SK-N-SH (cell line): ENCODE results near the gene TPMT. TPM values are rescaled to one million over a fixed set of nuclear protein-coding genes. Genes with fewer than 3 reads are reported as not detected.

Experiments used
- CTCF ChIA-PET: fragments of 300-600, 350-600 bp; formaldehyde crosslinking; extraction: SDS; loops from one replicate; lab custom pipeline; 2021; lab: Yijun Ruan, JAX
- POLR2A ChIA-PET: fragments of 350-600 bp; sonication (Branson Sonifier 250); formaldehyde crosslinking; extraction: SDS; loops from one replicate; lab custom pipeline; 2020; ENCODE audit warnings: antibody characterized with exemption, inconsistent platforms; lab: Yijun Ruan, JAX
- DNase-seq: peaks from one replicate; pipeline ENCODE4 v3.0.0; 2012
- H2AFZ ChIP-seq: fragments of 200-600 bp; sonication (generic); 2 replicates; pipeline ENCODE4 v1.8.1; 2016; ENCODE audit warnings: antibody characterized with exemption, mild to moderate bottlenecking, low read depth
- H3F3A ChIP-seq: fragments of 200-600 bp; sonication (generic); replicated peaks from 2 replicates; pipeline ENCODE3; 2016; ENCODE audit warnings: antibody characterized with exemption, mild to moderate bottlenecking; ENCODE audit not compliant: insufficient read depth
- H3K27ac ChIP-seq, 2 experiments: fragments of 200-500 bp in 1 of 2; fragments of 200-600 bp in 1 of 2; sonication (Bioruptor generic) in 1 of 2; sonication (generic), shearing (Covaris generic) in 1 of 2; 2 replicates each; pipeline versions ENCODE4 v1.5.1 to v1.6.1; 2014 to 2016; ENCODE audit warnings: low read depth in 2 of 2, inconsistent platforms in 1 of 2, low read length in 1 of 2, mild to moderate bottlenecking in 1 of 2, mixed read lengths in 1 of 2
- H3K27me3 ChIP-seq: fragments of 200-600 bp; sonication (generic), shearing (Covaris generic); 2 replicates; pipeline ENCODE4 v1.6.1; 2016; ENCODE audit warnings: mixed run types; ENCODE audit not compliant: insufficient read depth
- H3K36me3 ChIP-seq, 2 experiments: fragments of 200-500 bp in 1 of 2; fragments of 200-600 bp in 1 of 2; sonication (Bioruptor generic) in 1 of 2; sonication (generic) in 1 of 2; replicated peaks in 1 of 2; 2 replicates each; pipeline versions ENCODE3 to v1.5.1; 2014 to 2016; ENCODE audit warnings: low read length in 1 of 2, mild to moderate bottlenecking in 1 of 2; ENCODE audit not compliant: insufficient read depth in 2 of 2, control insufficient read depth in 1 of 2
- H3K4me1 ChIP-seq, 2 experiments: fragments of 200-500 bp in 1 of 2; fragments of 200-600 bp in 1 of 2; sonication (Bioruptor generic) in 1 of 2; sonication (generic), shearing (Covaris generic) in 1 of 2; 2 replicates each; pipeline versions ENCODE4 v1.5.1 to v1.6.1; 2014 to 2016; ENCODE audit warnings: low read depth in 1 of 2, low read length in 1 of 2, mixed run types in 1 of 2; ENCODE audit not compliant: insufficient read depth in 2 of 2, control insufficient read depth in 1 of 2
- H3K4me2 ChIP-seq: fragments of 200-600 bp; sonication (generic), shearing (Covaris generic); 2 replicates; pipeline ENCODE4 v1.6.1; 2017; ENCODE audit warnings: mixed run types
- H3K4me3 ChIP-seq, 2 experiments: fragments of 200-500 bp in 1 of 2; fragments of 200-600 bp in 1 of 2; sonication (Bioruptor generic) in 1 of 2; sonication (generic), shearing (Covaris generic) in 1 of 2; 2 replicates each; pipeline versions ENCODE4 v1.5.1 to v1.8.1; 2014 to 2016; ENCODE audit warnings: low read depth in 2 of 2, inconsistent platforms in 1 of 2, low read length in 1 of 2, mild to moderate bottlenecking in 1 of 2, mixed read lengths in 1 of 2, moderate library complexity in 1 of 2
- H3K79me2 ChIP-seq: fragments of 200-600 bp; sonication (generic); 2 replicates; pipeline ENCODE4 v1.8.1; 2017; ENCODE audit warnings: mild to moderate bottlenecking; ENCODE audit not compliant: insufficient read depth
- H3K9ac ChIP-seq: fragments of 200-600 bp; sonication (generic); 2 replicates; pipeline ENCODE4 v1.6.1; 2017; ENCODE audit warnings: mixed run types
- H3K9me2 ChIP-seq: fragments of 200-600 bp; sonication (generic); 2 replicates; pipeline ENCODE4 v1.6.1; 2017; ENCODE audit warnings: mixed run types
- H3K9me3 ChIP-seq: fragments of 200-600 bp; sonication (generic); 2 replicates; pipeline ENCODE4 v1.6.1; 2017; ENCODE audit warnings: mixed run types, mild to moderate bottlenecking, moderate library complexity
- H4K20me1 ChIP-seq: fragments of 200-600 bp; sonication (generic); 2 replicates; pipeline ENCODE4 v1.6.1; 2017; ENCODE audit warnings: mild to moderate bottlenecking, mixed run types; ENCODE audit not compliant: insufficient read depth
- ELF1 ChIP-seq: IDR thresholded peaks from 2 replicates; pipeline ENCODE4 v1.4.0; 2012
- EZH2phosphoT487 ChIP-seq: fragments of 200-600 bp; sonication (generic); IDR thresholded peaks from 2 replicates; pipeline ENCODE4 v1.6.1; 2017; ENCODE audit warnings: low read depth, mixed run types, mild to moderate bottlenecking, antibody characterized with exemption, moderate library complexity, borderline replicate concordance
- FOSL2 ChIP-seq: IDR thresholded peaks from 2 replicates; pipeline ENCODE4 v1.4.0; 2012; ENCODE audit warnings: low read depth, mild to moderate bottlenecking, moderate library complexity, borderline replicate concordance
- FOXM1 ChIP-seq: IDR thresholded peaks from 2 replicates; pipeline ENCODE4 v1.4.0; 2012; ENCODE audit warnings: low read depth, mild to moderate bottlenecking
- JUND ChIP-seq: IDR thresholded peaks from 2 replicates; pipeline ENCODE4 v1.4.0; 2012
- MAX ChIP-seq: IDR thresholded peaks from 2 replicates; pipeline ENCODE4 v1.4.0; 2012; ENCODE audit warnings: low read depth
- MEF2A ChIP-seq: IDR thresholded peaks from 2 replicates; pipeline ENCODE4 v1.4.0; 2012; ENCODE audit warnings: low read depth, borderline replicate concordance
- MXI1 ChIP-seq: IDR thresholded peaks from 2 replicates; pipeline ENCODE4 v1.6.1; 2012; ENCODE audit warnings: mild to moderate bottlenecking, low read depth, low read length, improper control_type of control experiment
- POLR2AphosphoS5 ChIP-seq: IDR thresholded peaks from 2 replicates; pipeline ENCODE4 v1.6.1; 2012; ENCODE audit warnings: low read depth, low read length
- RAD21 ChIP-seq: IDR thresholded peaks from 2 replicates; pipeline ENCODE4 v1.6.1; 2012; ENCODE audit warnings: mild to moderate bottlenecking, low read length
- RCOR1 ChIP-seq: fragments of 150-350 bp; IDR thresholded peaks from 2 replicates; pipeline ENCODE4 v1.6.1; 2017; ENCODE audit warnings: antibody characterized with exemption, low read length
- RFX5 ChIP-seq: IDR thresholded peaks from 2 replicates; pipeline ENCODE4 v1.6.1; 2012; ENCODE audit warnings: mild to moderate bottlenecking, improper control_type of control experiment, low read length
- RXRA ChIP-seq: IDR thresholded peaks from 2 replicates; pipeline ENCODE4 v1.4.0; 2012; ENCODE audit warnings: low read depth, mild to moderate bottlenecking, borderline replicate concordance
- SIN3A ChIP-seq: IDR thresholded peaks from 2 replicates; pipeline ENCODE4 v1.6.1; 2012; ENCODE audit warnings: low read depth, mild to moderate bottlenecking, low read length, moderate library complexity, borderline replicate concordance
- SMC3 ChIP-seq: IDR thresholded peaks from 2 replicates; pipeline ENCODE4 v1.6.1; 2012; ENCODE audit warnings: low read depth, low read length, improper control_type of control experiment
- TCF12 ChIP-seq: IDR thresholded peaks from 2 replicates; pipeline ENCODE4 v1.4.0; 2012
- TEAD4 ChIP-seq: IDR thresholded peaks from 2 replicates; pipeline ENCODE4 v1.4.0; 2012; ENCODE audit warnings: mild to moderate bottlenecking, borderline replicate concordance; ENCODE audit not compliant: insufficient read depth
- USF1 ChIP-seq: IDR thresholded peaks from 2 replicates; pipeline ENCODE4 v1.4.0; 2012; ENCODE audit warnings: low read depth, borderline replicate concordance
- USF2 ChIP-seq: fragments of 150-350 bp; IDR thresholded peaks from 2 replicates; pipeline ENCODE4 v1.6.1; 2017; ENCODE audit warnings: antibody characterized with exemption, low read length, low read depth, borderline replicate concordance
- YY1 ChIP-seq: IDR thresholded peaks from 2 replicates; pipeline ENCODE4 v1.4.0; 2012; ENCODE audit warnings: low read depth, mild to moderate bottlenecking
- ZBTB33 ChIP-seq: IDR thresholded peaks from 2 replicates; pipeline ENCODE4 v1.4.0; 2012; ENCODE audit warnings: low read depth, borderline replicate concordance
- WGBS: methylation state at CpG from one replicate; pipeline ENCODE4 v1.1.6; 2017; ENCODE audit warnings: low lambda C conversion rate; 5-methylcytosine and 5-hydroxymethylcytosine counted together
- polyA plus RNA-seq, 3 experiments: library from polyadenylated mRNA; depleted of rRNA; stranded (reverse); fragments of >200 nt; gene quantifications; 2 replicates each; pipeline ENCODE4 v1.2.3, GENCODE V29; 2012

Gene TPMT
- polyA plus RNA-seq, 1 of the 3 experiments (the other 2 are of a cell fraction), result 8.1 TPM

GRCh38 chr6:18118330-18118729 lies 36.5 kb downstream of the TPMT start:
- Histone ChIP-seq H3K27me3 (no peaks in the 10 kb centered on the region), H3F3A (no peaks in the 10 kb centered on the region), H3K27ac (no peak overlapping the region), H3K4me1 (peaks cover 0 to 5% of the 10 kb centered on the region in 2 experiments; a peak in 1 of 4 replicates), H3K4me2 (no peak overlapping the region), H3K9ac (no peak overlapping the region), H2AFZ (no peak overlapping the region), H3K9me3 (no peaks in the 10 kb centered on the region), H3K36me3 (no peaks in the 10 kb centered on the region), H4K20me1 (no peaks in the 10 kb centered on the region), H3K4me3 (no peak overlapping the region), H3K79me2 (no peaks in the 10 kb centered on the region), H3K9me2 (no peaks in the 10 kb centered on the region)
- TF ChIP-seq RXRA (no peak), RCOR1 (no peak), RAD21 (no peak), MXI1 (no peak), POLR2AphosphoS5 (no peak), ZBTB33 (no peak)
- POLR2A ChIA-PET, result no interaction called here
- CTCF ChIA-PET, result no interaction called here
- no peak for DNase-seq
- 76% methylated on average over 3 of the region's 3 CpGs for WGBS

- Histone ChIP-seq H3F3A (no peaks in the 10 kb centered on the region), H3K36me3 (no peaks in the 10 kb centered on the region), H3K27me3 (no peaks in the 10 kb centered on the region), H3K9me3 (no peaks in the 10 kb centered on the region), H2AFZ (no peak overlapping the region), H3K4me3 (no peak overlapping the region), H3K4me1 (peaks cover 0 to under 1% of the 10 kb centered on the region in 2 experiments; a peak in 1 of 4 replicates), H3K4me2 (no peak overlapping the region), H3K27ac (no peak overlapping the region), H3K9me2 (no peaks in the 10 kb centered on the region), H4K20me1 (no peaks in the 10 kb centered on the region), H3K79me2 (no peaks in the 10 kb centered on the region)
- POLR2A ChIA-PET, result no interaction called here
- CTCF ChIA-PET, result no interaction called here
- WGBS, result 83% methylated on average over 5 of the region's 5 CpGs
- TF ChIP-seq FOSL2 (no peak), MXI1 (no peak), EZH2phosphoT487 (no peak), ELF1 (no peak), RFX5 (no peak), RAD21 (no peak), USF1 (no peak), POLR2AphosphoS5 (no peak), YY1 (no peak), TEAD4 (no peak), SMC3 (no peak), SIN3A (no peak), MEF2A (no peak), MAX (no peak), ZBTB33 (no peak), RXRA (no peak), TCF12 (no peak), JUND (no peak), FOXM1 (no peak), USF2 (no peak)
- TF ChIP-seq, all 33 proteins: peak for 0
- no peak for DNase-seq
- no peak overlapping the region for H3K9ac ChIP-seq
Measured at GRCh38 chr6:18117136-18117535, 37.7 kb downstream of the TPMT start.
